GM18868 (cell line): ENCODE measurements around the gene CEP78.
A peak's percentile ranks its signal among the peaks of the same experiment; 100 is the strongest.
"Not testable (repeated sequence)": the region's sequence is repeated elsewhere in the genome, so short reads cannot be mapped to it uniquely, and the experiment has no call there.

Experiments
- ATAC-seq: cut with Tn5 transposase; IDR thresholded peaks from one replicate; pipeline ENCODE4 v1.9.1; 2021; ENCODE audit warnings: mild to moderate bottlenecking, moderate library complexity; ENCODE audit not compliant: unreplicated experiment

The CEP78 gene

DNA sequence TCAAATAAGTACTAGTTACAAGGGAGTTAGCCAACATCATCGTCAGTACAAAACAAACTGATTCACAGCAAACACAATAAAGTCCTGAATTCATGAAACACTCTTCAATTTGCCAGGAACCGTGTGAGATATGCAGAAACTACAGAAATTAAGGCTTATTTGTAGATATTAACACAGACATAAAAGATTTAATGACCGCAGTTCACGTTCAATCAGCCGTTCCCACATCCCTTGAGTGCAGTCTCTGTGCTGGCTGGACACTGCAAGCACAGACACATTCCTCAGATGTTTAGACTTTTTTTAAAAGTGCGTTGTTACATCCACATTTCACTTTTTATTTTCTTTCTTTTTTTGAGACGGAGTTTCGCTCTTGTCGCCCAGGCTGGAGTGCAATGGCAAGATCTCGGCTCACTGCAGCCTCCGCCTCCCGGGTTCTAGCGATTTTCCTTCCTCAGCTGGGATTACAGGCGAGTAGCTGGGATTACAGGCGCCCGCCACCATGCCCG, 566 bp upstream of the CEP78 start:
- ATAC-seq: no peak

DNA sequence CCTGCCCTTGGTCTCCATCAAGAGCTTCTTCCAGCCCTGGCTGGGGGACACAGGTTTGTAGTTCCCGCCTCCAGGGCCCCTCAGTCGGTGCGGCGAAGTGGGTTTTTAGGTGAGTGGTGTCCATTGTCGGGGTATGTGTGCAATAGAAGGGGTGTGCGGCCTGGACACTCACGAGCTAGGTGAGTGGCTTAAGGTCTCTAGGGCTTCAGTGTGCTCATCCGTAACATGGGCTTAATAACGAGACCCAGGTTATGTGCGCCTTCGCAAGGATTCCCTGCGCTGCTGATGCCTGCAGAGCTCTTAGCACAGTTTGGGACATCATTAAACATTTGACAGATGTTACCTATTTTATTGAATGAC, 656 bp downstream of the CEP78 start:
- ATAC-seq: peak; percentile 9

DNA sequence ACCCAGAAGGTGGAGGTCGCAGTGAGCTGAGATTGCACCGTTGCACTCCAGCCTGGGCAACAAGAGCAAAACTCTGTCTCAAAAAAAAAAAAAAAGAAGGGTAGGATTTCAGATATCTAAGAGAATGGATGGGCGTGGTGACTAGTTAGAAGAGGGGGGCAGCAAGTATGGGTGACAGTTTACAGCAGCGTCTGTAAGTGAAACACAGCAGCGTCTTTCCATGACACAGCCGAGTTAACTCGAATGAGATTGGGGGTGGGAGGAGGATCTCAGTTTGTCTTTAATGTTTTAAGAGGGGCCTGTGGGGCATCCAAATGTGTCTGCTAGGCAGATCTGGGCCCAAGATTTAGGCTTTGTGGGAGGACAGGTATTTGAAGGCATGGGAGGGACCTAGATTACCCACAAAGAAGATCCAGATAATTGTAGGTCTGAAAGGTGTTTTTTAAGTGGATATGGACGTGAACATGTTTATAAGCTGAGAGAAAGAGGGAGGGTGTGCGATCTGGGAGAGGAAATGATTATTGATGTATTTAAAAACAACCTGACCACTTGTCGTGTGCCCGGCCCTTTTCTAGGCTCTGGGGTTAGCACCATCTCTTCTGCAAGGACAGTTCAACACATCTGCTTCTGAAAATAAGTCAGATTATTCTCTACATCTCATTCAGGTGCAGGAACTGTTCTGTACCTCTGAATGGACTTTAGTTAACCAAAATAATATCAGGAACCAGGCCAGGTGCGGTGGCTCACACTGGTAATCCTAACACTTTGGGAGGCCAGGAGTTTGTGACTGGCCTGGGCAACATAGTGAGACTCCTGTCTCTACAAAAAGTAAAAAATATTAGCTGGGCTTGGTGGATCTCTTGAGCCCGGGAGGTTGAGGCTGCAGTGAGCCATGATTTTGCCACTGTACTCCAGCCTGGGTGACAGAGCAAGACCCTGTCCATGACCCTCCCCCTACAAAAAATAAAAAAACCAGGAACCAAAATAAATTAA, 2.5 kb downstream of the CEP78 start:
- ATAC-seq: no peak

DNA sequence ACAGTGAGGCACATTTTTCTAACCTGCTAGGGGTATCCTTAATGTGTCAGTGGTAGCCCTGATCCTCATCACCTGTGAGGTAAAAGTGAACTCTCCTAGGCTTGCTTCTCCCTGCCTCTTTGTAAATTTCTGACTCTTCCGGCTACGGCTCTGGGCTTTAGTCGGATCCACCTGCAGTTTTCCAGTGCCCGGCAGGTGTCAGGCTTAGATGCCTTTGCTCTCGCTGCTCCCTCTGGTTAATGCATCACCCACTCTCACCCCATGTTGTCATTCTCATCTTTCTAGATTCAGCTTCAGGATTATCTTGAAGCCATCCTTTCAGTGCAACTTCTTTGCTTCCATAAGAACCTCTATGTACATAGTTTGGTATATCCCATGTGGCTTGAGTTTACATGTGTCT, 3.6 kb downstream of the CEP78 start:
- no peak for ATAC-seq

DNA sequence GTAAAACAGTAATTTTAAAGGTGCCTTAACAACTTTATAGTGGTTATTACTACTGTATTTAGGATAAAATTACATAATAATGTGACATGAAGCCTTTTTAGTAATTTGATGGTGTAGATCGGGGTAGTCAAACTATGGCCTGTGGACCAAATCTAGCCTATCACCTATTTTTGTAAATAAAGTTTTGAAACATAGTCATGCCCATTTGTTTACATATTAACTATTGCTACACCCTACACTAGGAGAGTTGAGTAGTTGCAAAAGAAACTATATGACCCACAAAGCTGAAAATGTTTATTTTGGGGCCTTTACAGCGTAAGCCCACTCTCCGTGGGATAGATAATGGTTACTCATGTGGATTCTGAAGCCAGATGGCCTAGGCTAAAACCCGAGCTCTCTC, 6.2 kb downstream of the CEP78 start:
- no peak for ATAC-seq

DNA sequence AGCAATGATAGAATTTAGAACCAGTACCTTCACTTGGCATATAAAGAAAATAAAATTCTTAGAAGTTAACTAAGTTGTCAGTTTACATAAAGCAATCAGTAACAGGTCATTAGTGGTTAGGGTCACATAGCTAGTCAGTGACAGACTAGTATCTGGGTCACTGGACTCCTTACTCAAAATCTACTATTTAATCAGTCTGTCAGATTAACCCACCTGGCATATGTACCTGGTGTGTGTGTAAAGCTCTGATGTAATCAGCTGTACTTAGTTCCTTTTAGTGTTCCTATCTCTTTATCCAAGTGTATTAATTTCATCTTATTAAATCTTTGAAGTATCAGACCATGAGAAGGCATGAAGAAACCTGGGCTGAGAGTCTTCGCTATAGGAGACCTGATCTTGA, 7.3 kb downstream of the CEP78 start:
- ATAC-seq: no peak

DNA sequence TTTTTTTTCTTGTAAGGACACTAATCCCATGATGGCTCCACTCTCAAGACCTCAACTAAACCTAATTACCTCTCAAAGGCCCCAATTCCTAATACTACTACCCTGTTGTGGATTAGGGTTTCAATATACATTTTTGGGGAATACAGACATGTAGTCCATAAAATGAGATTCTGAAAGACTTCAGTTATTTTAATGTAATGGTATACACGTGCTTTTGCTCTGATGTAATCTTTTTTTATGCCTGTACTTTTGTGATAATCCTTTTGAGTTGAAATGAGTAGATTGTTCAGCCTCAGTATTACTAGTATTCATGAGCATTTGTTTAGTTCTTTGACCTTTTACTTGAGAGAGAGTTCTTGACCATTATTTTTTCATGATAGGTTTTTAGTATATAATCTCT, 9.5 kb downstream of the CEP78 start:
- no peak for ATAC-seq

DNA sequence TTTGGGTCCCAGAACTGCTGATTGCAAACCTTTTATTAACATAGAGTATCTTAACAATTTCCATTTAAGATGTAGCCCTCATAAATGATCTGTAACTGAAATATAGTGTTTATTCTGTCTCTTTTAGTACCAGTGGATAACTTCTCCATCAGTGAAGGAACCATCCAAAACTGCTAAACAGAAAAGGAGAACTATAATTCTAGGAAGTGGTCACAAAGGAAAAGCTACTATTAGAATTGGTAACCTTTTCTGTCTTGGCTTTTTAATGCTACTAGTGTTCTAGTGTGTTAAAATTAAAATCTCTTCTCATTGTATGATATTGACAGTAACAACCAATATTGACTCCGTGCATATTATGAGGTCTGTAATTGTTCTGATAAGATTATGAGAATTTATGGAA, 12.8 kb downstream of the CEP78 start:
- no peak for ATAC-seq

DNA sequence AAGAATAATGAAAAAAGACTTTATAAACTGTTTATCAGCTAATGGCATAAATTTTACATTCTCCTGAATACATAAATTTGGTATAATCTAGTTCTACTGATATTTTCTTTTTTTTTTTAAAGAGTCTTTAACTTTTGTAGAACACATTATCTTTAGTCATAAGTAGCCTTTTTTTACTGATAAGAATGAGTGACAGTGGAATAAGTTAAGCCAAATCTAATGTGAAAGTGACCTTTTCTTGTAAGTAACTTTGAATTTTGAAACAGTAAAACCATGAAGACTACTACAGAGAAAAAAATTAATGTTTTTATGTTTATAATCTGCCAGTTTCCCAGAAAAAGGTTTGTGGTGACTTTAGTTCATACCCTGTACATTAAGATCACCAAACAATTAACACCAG, 13.7 kb downstream of the CEP78 start:
- no peak for ATAC-seq

DNA sequence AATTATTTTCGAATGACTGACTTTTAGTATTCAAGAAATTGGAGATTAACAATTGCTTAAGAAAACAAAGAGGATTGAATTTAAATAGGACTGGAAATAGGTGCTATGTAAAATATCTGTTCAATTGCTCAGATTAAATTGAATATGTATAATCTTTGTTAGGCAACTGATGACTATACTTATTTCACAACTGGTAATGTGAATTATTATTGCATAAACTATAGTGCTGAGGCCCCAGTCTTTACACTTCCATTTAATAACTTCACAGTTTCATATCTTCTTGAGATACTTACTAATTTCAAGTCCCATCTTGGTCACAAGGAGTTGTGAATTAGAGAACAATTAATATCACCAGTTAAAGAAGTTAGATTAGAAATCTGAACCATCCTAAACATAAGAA, 16.7 kb downstream of the CEP78 start:
- ATAC-seq: no peak

DNA sequence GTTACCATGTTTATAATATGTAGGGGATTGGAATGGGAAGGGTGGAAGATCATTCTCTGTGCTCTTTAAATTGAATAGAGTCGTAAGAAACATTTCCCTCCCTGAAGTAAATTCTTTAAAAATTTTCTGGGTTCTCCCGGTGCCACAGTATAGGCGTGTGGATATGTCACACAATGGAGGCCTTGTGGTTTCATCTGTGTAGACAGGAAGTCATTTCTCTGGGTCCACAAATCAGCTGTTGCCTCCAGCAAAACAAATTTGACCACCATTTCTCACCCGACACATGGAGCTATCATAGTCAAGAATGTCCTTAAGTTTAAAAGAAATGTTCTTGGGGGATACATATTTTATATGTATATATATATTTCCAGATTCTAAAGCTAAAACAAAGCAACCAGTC, 17.4 kb downstream of the CEP78 start:
- ATAC-seq: no peak

DNA sequence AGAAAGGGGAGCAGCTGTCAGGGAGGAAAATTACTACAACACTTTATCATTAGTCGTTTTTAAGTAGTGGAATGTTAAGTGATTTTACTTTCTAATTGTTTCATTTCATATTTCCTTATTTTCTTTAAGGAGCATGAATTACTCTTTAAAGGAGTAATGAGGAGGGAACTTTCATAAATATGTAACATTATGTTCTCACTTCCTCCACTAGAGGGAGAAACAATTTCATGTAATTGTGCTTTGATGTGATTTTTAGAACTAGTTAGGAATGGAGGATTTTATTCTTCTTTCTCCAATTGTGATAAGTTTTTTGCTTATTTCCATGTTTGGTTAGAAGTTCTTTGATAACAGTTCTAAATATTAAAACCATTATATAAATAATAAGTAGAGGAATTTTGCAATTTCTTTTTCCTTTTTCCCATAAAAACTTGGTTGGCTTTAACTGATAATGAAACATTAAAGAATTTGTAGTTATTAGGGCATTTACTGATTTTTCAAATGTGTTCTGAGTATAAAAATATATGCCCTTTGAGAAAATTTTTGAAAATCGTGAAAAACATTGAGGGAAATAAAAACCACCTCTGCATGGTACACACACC, 25.6 kb downstream of the CEP78 start:
- no peak for ATAC-seq

DNA sequence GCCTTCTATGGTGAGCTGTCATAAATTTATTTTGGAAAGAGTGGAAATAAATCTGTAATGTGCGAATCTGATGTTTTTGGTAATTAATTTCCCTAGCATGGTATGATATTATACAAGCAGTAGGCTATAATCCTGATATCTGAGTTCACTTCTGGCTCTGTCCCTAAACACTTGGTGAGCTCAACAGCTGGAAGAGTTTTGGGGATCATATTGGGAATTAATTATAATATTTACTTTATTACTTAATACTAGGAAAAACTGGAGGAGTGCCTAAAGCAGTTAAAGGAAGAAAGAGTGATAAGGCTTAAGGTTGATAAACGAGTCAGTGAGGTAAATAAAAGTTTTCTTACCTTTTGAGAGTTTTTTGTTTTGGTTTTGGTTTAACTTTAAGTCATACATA, 26.8 kb downstream of the CEP78 start:
- no peak for ATAC-seq

DNA sequence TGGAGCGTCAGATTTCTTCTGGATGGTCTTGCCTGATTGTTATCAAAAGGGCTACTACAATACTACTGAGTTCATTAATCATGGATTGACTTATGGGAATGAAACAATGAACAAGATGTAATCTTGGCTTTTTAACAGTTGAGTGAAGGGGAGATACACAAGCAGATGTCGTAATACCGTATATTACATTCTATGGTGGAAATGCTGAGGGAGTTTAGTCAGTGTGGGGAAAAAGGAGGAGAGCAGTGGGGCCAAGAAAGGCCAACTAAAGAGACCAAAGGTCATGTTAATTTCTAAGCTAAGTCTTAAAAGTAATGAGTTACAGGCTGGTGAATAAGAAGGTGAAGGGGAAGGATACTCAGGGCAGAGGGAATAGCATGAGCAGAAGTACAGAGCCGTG, 32.0 kb downstream of the CEP78 start:
- ATAC-seq: no peak

DNA sequence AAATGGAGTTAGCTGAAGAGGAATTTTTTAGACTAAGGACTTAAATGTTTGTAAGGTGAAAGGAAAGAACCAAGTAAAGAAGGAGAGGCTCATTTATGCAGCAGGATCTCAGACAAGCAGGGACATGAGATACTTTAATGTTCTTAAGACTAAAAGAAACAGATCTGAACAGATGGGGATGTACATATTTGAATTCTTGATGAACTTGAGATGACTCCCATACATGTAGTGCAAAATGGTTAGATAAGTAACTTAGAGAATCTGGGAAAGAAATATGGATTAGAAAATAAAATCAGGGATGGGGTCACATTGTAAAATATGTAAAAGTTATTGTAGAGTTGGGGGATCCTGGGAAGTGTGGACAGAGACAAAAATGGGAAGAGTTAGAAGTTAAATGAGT, 33.9 kb downstream of the CEP78 start:
- no peak for ATAC-seq

DNA sequence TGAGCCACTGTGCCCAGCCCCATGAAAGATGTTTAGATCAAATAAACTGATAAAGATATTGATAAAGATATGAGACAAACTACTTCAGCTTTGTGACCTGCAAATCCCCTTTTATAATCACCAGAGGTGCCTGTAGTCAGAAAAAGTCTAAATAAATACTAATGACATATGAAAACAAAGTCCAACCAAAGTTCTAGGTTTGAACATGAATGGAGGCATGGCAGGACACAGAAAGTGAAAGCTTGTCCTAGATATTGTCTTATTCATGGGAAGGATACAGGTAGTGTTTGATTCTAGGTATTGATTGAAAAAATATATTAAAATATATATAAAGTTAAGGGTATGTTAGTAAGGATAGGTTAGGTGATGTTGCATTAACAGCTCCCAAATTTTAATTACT, 36.4 kb downstream of the CEP78 start:
- ATAC-seq: no peak

DNA sequence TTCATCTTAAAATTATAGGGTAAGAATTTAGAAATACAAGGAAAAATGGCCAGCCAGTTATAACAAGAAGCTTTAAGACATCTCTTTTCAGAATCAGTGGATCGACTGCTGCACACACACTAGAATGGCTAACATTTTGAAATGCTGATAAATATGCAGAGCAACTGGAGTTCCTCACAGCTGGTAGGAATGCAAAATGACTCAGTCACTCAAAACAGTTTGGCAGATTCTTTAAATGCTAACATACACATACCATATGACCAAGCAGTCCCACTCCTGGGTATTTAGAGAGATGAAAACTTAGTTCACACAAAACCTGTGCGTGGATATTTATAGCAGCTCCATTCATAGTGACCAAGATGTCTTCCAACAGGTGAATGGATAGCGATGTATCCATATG, 37.9 kb downstream of the CEP78 start:
- ATAC-seq: no peak

DNA sequence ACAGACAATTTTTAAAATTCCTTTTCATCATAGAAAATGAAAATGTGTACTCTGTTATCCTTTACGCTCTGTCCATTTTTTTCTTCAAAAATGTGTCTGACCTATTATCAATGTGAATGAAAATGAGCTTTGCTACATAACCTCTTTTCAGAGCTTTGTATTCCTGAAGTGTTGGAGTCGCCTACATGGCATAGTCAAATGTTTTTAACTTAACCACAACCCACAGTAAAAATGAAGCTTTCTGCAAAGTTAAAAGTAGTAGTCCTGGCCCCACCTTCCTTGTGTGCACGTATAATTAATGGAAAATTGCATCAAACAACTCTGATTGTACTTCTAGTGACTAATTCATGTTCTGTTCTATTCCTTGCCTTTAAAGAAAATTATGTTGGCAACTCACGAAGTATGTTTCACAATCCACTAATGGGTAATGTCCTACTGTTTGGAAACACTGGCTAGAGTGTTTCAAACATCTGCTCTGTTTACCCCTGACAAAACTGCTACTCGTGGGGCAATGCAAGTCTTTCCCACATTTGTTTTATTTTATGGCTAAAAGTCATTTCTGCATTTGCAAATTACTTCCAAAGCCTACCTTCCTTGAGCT, 42.4 kb downstream of the CEP78 start:
- ATAC-seq: no peak

DNA sequence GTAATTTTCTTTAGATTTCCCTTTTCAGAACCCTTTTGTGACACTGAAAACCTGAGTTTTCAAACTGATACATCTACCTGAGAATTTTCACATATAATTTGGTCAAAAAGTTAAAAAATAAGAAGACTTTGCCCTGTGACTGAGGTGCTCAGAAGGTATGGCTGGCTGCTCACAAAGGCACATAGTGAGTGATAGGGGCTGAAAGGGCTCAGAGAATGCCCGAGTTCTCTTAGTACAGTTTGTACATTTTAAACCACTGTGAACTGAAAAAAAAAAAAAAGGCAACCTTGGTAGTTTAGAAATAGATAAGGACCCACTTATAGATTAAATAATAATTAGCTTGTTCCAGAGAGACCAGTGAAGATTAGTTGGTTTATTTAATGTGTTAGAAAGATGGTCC, 42.9 kb downstream of the CEP78 start:
- ATAC-seq: no peak

DNA sequence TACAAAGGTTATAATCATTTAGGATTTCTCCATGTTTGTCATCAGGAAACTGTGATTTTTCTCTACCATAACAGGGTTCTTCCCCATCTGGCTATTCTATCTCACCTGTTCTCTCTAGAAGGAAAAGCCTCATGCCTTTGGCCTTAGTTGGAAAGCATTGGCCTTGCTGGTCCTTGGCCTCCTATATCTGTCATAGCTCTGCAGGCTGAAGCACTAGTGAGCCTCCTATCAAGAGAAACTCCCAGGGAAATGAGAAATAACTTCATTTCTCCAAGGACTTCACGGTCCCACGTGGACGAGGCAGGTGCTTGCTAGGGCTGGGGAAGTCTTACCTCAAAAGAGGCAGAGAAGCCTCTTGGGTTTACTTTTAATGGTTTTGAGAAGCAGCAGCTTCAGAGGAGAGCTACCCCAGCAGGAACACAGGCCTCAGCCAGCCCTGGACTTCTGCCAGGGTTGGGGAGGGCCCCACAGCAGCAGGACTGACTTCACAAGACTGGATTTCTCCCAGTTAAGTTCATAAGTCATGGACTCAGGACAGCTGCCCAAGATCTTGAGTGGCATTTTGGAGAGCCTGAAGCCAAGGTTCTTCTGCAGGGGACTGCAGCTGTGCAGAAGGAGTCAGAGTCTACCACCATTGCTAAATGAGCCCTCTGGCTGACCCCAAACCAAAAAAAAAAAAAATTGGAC, 45.2 kb downstream of the CEP78 start:
- no peak for ATAC-seq

DNA sequence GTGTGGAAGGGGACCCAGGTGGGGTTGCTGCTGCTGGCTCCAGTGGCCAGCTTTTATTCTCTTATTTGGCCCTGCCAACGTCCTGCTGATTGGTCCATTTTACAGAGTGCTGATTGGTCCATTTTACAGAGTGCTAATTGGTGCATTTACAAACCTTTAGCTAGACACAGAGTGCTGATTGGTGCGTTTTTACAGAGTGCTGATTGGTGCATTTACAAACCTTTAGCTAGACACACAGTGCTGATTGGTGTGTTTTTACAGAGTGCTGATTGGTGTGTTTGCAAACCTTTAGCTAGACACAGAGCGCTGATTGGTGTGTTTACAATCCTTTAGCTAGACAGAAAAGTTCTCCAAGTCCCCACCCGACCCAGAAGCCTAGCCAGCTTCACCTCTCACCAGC, 48.3 kb downstream of the CEP78 start:
- not testable (repeated sequence) for ATAC-seq
